Coronary artery (tissue), 2 donors: ENCODE results near the gene STK39.

ENCODE experiments used
- DNase-seq: peaks from one replicate; pipeline ENCODE4 v3.0.0-alpha.2; 2017; ENCODE audit warnings: low spot score
- H3K27ac ChIP-seq, 2 donors: fragments of 200-600 bp; sonication (generic); one replicate each; pipeline ENCODE4 v1.5.1; 2016 to 2019
- H3K4me3 ChIP-seq: fragments of 200-600 bp; sonication (generic); 2 replicates; pipeline ENCODE4 v1.5.1; 2016; ENCODE audit warnings: mild to moderate bottlenecking, moderate library complexity
- CTCF ChIP-seq: fragments of 200-600 bp; sonication (generic); IDR thresholded peaks from one replicate; pipeline ENCODE4 v1.5.1; 2019; ENCODE audit warnings: antibody characterized with exemption

The STK39 gene

GRCh38 chr2:168191955-168192785 is 55.2 kb downstream of the STK39 start:
- Histone ChIP-seq H3K4me3 (no peak overlapping the region), H3K27ac (no peak overlapping the region)
- TF ChIP-seq CTCF = no peak
- DNase-seq = no peak

- no peak for TF ChIP-seq CTCF
- DNase-seq = no peak
- Histone ChIP-seq H3K4me3 (no peak overlapping the region), H3K27ac (no peak overlapping the region)
These were observed 56.6 kb downstream of the STK39 start for GRCh38 chr2:168190590-168191336.

GRCh38 chr2:168189835-168190569 is 57.4 kb downstream of the STK39 start:
- no peak for TF ChIP-seq CTCF
- no peak overlapping the region for H3K4me3 ChIP-seq
- no peak overlapping the region for H3K27ac ChIP-seq
- no peak for DNase-seq

GRCh38 chr2:168188002-168188401 is 59.4 kb downstream of the STK39 start:
- TF ChIP-seq CTCF = no peak
- Histone ChIP-seq H3K27ac (no peak overlapping the region), H3K4me3 (no peak overlapping the region)
- no peak for DNase-seq

- no peak for TF ChIP-seq CTCF
- no peak for DNase-seq
- no peak overlapping the region for H3K4me3 ChIP-seq
- H3K27ac ChIP-seq = no peak overlapping the region
These were observed 60.9 kb downstream of the STK39 start for GRCh38 chr2:168186452-168186851.

GRCh38 chr2:168185583-168186274 is 61.7 kb downstream of the STK39 start:
- no peak overlapping the region for H3K27ac ChIP-seq
- no peak for DNase-seq
- TF ChIP-seq CTCF = no peak

More at GRCh38 chr2:168185583-168186274, 61.7 kb downstream of the STK39 start:
- H3K4me3 ChIP-seq = no peak overlapping the region
